GM21360 (cell line): Measurements from ENCODE around the gene CTNNA3.
"Not testable (repeated sequence)": the region's sequence is repeated elsewhere in the genome, so short reads cannot be mapped to it uniquely, and the experiment has no call there.

Source experiments
- ATAC-seq: cut with Tn5 transposase; IDR thresholded peaks from one replicate; pipeline ENCODE4 v1.9.1; 2021; ENCODE audit warnings: mild to moderate bottlenecking, moderate library complexity; ENCODE audit not compliant: unreplicated experiment

Gene CTNNA3

DNA sequence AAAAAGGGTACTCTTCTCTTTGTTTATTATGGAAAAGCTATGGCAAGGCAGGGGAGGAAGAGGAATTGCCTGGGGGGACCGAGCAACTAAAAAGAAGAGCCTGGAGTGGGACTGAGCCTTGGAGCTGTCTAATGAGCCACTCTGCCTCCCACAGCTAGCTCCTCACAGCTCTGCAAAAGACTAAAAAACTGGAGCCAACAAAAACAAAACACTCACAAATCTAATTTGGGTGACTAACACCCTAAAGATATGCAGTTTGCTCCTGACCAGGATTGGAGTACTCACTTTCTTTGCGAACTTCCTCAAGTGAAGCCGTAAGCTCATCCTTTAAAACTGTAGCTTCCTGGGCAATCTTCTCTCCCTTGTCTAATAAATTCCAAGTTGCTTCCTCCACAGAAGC lies 89.4 kb downstream of the CTNNA3 start:
- no peak for ATAC-seq

DNA sequence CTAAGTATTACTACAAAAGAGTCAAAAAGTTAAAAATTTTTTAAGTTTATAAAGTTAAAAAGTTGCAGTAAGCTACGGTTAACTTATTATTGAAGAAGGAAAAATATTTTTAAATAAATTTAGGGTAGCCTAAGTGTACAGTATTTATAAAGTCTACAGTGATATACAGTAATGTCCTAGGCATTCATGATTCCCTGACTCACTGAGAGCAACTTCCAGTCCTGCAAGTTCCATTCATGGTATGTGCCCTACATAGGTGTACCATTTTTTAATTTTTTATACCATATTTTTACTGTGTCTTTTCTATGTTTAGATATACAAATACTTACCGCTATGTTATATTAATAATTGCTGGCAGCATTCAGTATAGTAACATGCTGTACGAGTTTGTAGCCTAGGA lies 92.3 kb downstream of the CTNNA3 start:
- no peak for ATAC-seq

DNA sequence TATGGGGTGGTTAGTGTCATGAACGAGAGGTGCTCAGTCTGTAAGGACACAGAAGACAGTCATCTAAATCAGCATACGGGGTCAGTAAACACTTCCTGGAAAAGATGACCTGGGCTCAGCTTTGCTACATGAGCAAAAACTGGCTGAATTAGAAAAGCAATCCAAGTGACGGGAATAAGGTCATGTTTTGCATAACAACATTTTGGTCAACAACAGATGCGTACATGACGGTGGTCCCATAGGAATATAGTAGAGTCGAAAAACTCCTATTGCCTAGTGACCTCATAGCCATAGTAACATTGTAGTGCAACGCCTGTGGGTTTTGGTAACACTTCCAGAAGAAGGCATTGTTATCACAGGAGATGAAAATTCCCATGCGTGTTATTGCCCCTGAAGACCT lies 92.9 kb downstream of the CTNNA3 start:
- ATAC-seq = no peak

DNA sequence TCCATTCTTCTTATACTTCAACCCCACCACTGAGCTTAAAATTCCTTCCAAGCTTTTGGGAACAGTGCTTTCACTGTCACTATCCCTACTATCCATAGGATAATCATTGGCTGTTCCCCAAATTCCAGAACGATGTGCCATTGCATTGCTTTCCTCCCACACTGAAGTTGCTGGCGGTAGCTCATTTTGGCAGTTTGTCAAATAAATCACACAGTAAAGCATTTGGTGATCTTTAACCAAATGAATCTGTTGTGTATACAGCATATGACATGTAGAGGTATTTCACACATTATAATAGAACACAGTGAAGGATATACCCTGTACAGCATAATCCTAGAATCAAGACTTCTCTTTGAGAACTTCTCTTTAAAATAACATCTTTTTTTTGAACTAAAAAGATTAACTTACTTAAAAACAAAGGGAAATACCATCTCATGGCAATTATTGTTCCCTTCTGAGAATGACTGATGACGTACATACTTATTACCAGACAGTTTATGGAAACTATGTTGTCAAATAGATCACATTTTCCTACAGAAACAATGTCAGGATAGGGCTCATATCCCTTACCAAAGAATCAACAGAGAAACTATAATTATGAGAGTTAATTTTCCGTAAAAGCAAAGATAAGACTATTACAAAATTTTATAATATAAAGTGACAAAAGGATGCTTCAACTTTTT lies 93.6 kb downstream of the CTNNA3 start:
- ATAC-seq = no peak

DNA sequence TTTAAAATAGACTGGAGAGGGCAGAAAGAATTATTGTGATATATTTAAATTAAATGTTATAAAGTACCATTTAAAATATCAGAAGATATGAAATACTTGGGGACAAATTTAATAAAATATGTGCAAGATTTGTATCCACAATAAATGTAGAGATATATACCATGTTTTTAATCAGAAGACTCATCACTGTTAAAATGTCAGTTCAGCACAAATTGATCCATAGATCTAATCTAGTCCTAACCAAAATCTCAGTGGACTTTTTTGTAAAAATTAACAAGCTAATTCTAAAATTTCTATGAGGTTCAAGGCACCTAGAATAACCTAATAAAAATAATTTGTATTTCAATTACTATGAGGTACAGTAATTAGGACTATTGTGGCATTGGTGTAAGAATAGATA lies 96.4 kb downstream of the CTNNA3 start:
- no peak for ATAC-seq

DNA sequence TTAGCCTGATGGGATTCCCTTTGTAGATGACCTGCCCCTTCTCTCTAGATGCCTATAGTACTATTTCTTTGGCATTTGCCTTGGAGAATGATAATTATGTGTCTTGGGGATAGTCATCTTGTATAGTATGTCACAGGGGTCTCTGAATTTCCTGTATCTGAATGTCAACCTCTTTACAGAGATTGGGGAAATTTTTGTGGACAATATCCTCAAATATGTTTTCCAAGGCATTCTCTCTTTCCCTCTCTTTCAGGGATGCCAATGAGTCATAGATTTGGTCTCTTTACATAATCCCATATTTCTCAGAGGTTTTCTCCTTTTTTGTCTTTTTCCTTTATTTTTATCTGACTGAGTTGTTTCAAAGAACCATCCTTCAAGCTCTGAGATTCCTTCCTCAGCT lies 99.4 kb downstream of the CTNNA3 start:
- no peak for ATAC-seq

DNA sequence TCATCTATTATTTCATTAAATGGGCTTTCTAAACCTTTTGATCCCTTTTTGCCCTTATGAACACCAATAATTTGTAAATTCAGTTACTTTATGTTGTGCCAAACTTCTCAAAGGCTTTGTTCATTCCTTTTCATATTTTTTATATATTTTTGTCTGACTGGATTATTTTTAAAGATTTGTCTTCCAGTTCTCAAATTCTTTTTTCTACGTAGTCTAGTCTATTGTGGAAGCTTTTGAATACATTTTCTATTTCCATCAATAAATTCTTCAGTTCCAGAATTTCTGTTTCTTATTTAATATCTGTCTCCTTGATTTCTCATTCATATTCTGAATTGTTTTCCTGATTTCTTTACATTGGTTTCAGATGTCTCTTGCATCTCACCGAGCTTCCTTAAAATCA lies 108.2 kb downstream of the CTNNA3 start:
- ATAC-seq = no peak

DNA sequence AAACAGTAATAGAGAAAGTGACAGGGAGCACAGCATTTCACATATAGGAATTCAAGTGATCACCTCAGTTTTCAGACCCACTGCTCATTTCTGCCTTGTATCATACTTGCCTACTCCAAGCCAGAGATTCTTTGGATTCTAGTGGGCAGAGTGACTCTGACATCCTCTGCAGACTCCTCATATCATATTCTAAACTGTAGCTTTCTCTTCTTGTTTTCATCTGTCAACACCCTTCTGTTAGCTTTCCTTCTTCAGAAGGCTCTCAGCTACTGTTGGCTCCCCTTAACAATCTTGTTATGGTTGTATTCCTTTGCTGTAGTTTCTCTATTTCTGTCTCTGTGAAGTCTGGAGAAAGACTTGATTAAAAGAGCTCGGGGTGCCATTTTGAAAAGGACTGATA lies 120.5 kb downstream of the CTNNA3 start:
- no peak for ATAC-seq

DNA sequence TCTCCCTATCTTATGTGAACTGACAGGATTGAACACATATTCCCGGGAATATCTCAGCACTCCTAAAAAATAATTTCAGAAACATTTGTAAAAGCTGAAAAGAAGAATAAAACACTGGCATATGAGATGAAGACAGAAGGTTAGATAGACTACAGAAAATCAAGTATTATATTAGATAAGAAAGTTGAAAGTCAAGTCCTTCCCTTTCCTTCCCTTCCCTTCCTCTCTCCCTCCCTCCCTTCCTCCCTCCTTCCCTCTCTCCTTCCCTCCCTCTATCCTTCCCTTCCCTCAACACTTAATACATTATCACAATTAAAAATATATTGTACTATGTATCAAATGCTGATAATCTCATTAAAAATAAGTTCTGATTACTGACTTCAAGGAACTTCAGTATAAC lies 122.5 kb downstream of the CTNNA3 start:
- no peak for ATAC-seq

DNA sequence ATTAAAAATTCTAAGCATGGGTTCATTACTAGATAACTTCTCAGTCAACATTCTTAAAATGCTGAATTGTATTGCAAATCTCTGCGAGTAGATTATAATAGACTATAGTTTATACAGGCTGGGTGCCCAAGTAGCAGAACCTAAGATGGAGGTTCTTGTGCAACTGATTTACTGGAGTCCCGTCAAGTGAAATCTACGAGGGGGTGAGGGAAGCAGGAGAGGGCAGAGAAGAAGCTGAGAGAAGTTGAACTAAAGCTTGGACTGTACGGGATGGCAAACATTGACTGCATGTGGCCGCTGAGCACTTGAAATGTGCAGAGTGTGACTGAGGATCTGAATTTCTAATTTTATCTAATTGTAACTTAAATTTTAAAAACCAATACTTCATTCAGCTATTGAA lies 124.5 kb downstream of the CTNNA3 start:
- no peak for ATAC-seq

DNA sequence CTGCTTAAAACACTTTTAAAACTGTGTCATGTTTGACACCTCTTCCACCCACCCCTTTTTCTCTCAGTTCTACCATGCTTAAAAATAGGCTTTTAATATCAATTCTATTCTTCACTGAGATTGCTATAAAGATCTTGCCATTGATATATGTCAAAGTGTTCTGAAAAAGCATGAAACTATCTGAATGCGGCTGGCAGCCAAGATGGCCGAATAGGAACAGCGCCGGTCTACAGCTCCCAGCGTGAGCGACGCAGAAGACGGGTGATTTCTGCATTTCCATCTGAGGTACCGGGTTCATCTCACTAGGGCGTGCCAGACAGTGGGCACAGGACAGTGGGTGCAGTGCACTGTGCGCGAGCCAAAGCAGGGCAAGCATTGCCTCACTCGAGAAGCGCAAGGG lies 137.7 kb downstream of the CTNNA3 start:
- ATAC-seq = not testable (repeated sequence)

DNA sequence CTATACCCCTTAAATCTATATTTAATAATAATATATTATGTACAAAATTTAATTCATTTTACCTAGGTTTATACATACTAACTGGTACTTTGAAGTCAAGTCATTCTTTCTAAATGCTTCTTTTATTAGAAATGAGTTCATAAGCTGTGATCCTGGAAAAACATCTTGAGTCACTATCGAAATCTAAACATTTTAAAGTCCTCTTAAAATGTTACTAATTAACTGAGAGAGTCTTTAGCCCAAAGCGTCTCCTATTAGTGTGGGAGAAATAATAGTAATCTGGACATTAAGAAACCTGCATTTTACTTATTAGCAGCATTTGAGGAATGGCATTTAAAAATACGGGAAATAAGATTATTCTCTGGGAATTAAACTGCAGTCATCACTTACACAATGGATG lies 142.7 kb downstream of the CTNNA3 start:
- ATAC-seq = no peak

DNA sequence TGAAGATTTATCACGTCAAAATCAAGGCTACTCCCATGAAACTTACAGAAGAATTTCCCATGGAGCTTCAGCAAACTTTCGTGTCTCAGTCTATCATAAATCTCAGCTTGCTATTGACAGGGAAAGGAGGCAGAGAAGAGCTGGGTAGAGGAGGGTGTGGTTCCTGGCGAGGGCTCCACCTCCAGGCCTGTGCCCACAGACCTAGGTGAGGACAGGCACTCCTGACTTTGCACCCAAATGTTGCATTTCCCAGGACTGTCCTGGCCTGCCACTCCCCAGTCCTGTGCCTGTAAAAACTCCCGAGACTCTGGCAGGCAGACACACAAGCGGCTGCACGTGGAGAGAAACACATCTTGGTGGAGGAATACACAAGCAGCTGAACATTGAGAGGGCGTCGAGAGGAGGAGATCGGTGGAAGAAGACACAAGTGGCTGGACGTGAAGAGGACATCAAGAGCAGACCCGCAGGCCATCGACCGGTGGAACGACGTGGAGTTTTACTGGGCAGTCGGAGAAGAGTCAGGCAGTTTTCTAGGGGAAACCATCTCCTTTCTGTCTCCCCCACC lies 145.1 kb downstream of the CTNNA3 start:
- no peak for ATAC-seq

DNA sequence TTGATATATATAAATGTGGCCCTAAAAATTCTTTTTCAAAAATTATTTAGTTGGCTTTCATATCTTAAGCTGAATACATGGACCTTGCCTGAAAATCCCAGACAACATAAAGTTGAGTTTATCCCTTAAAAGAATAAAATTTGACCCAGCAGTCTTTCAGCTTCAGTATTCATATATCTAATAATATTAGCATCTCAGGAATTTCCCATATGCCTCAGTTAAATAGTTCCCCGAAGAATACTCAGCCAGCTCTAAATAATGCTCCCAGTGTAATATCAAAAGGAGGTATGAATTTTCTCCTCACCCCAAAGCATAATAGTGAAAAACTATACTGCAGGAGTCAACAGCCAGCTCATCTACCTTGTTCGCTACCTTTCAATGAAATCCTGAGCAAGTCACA lies 145.9 kb downstream of the CTNNA3 start:
- ATAC-seq = no peak

DNA sequence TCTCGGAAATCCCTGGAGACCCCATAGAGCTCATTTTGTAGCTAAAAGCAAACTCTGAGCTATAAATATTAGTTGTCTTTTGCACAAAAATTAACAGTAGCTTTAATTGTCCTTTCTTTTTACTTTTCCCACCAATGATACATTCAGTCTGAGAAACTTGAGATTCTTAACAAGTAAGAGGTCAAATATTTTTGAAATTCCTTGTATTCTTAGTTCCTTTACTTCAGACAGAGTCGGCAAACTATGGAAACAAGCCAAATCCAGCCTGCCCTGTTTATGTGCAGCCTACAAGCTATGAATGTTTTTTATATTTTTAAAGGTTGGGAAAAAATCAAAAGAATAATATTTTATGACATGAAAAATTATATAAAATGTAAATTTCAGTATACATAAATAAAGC lies 146.6 kb downstream of the CTNNA3 start:
- no peak for ATAC-seq

DNA sequence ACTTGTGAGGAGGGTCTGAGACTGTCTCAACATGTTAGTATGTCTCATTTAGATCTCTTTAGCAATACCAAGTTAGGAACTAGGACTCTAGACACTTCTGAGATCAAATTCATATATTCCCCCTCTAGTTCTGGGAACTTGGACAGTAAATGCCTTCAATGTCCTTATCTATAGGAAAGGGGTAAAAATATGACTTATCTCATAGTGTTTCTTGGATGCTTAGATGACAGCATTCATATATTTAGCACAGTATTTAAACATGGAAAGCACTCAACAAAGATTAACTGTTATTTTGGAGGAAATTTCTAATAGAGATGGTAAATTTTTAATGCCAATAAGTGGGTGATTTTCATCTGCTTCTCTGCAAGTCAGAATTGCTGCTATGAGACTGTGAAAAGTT lies 154.6 kb downstream of the CTNNA3 start:
- ATAC-seq = no peak

DNA sequence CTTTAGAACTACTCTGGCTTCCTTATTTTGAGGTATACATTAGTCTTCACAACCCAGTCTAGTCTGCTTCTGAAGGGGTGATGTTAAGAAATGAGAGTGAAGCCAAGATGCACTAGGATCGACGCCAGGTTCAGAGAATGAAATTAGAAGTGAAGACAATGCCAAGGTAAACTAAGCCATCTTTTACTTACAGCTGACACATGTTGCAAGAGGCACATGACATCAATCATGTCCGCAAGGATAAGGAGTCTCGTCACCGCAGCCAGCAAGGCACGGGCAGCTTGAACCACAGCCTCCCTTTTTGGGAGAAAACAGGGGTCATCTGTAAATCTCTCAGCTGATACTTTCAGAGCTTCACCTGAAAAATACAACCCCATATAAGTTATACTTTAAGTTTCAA lies 156.7 kb downstream of the CTNNA3 start:
- ATAC-seq = no peak

DNA sequence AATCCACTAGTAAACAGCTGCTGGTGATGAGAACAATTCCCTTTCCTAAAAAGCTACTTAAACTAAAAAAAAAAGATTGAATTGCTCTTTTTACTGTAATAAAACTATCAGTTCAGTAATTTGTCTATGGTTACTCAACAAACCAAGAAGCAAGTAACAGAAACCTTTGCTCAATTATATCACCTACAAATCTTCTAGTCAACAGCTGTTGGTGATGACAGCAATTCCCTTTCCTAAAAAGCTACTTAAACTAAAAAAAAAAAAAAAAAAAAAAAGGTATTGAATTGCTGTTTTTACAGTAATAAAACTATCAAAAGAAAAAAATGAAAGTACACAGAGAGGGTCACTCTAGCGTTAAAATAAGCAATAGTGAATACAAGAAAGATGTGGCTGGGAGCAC lies 158.1 kb downstream of the CTNNA3 start:
- ATAC-seq = no peak

DNA sequence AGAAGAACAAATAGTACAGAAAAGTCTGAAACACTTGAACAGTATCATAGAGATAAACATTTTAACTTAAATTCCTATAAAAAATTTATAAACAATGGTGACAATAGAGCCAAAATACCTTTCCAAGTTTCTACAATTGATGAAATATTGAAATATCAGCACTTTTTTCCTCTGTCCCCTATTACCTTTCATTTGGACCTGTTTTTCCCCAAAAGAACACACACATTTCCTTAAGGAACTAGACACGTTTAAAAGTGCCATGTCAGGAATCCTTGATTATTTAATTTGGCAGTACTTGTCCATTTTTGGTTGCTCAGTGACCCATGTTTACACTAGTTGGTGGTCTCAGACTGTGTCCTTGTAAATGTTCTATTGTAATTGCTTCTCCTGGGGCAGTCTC lies 162.6 kb downstream of the CTNNA3 start:
- no peak for ATAC-seq

DNA sequence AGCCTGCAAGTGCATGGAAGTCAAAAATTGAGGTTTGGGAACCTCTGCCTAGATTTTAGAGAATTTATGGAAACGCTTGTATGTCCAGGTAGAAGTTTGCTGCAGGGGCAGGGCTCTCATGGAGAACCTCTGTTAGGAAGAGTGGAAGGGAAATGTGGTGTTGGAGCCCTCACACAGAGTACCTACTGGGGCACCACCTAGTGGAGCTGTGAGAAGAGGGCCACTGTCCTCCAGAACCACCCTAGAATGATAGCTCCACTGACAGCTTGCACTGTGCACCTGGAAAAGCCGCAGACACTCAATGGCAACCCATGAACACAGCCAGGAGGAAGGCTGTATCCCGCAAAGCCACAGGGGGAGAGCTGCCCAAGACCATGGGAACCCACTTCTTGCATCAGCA lies 165.0 kb downstream of the CTNNA3 start:
- ATAC-seq = not testable (repeated sequence)

DNA sequence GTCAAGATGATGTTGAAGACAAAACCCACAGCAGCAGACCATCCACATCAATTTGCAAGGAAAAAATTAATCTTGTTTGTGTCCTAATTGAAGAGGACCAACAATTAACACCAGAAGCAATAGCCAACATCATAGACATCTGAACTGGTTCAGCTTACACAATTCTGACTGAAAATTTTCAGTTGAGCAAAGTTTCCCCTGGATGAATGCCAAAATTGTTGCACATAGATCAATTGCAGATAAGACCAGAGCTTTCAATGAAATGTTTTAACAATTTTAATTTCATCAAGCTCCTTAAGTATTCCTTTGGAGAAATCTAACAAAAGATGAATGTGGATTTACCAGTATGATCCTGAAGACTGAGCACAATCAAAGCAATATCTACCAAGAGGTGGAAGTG lies 168.6 kb downstream of the CTNNA3 start:
- no peak for ATAC-seq

DNA sequence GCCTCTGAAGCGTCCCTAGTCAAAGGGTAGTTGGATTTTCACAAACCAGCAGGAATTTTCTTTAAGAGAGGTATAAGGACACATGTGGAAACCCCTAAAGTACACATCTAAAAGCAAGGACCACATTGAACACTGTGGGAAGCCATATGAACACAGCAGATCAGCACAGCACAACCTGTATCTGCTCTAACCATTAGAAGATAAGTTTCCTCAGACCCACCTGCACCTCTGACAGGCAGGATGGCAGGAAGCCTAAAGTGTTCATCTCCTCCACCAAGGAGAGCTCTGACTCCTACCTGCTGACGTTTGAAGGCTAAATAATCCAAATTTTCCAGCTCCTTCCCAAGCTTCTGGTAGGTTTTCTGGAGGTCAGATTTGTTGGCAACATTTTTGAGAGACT lies 174.4 kb downstream of the CTNNA3 start:
- ATAC-seq = no peak

DNA sequence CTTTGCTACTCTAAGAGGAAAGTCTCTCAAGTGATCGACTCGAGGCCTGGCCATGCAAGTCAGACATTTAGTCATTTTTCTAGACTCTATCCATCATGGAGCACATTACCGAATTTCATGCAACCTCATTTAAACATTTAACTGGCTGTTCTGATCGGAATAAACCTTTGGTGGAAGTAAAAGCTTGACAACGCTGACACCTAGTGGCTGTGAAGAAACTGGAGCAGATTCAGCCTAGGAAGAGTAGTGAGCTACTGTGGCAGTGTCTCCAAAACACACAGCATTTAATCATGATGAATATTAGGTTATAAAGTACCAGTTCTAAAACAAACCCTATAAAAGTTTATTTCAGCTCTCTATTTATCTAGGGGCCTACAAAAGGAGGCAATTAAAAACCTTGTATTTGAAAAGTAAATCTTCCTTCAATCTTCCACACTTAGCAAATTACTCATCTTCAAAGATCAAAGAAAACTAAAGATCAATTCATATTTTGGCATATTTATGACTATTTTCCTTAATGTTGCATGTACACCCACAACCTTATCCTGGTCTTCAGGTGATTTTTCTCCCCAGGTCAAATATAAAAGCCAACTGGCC lies 175.0 kb downstream of the CTNNA3 start:
- ATAC-seq = peak; percentile 83
